Measurements from ENCODE around the gene RAPGEF5.

DNA sequence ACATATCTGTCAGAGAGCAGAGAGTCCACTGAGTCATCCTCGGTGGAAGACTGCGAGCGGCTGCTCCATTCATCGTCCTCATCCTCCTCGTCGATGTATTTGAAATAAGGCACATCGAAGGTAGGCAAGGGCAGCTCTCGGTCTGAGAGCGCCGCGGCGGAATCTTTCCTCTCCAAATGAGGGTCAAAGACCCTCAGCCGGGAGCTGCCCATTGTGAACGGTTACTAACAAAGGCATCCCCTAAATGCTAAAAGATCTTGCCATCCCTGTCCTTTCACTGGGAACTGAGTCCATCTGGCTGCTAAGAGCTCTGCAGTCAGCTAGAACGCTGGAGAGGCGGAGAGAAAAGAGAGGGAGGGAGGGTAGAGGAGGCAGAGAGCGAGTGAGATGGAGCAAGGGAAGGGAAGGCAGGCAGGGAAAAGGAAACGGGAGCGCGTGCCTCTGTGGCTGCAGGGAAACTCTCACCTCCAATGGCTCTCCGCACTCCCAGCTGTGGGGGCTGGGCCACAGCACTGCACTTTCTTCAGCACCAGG is 163.4 kb downstream of the RAPGEF5 start:
- TF ChIP-seq SUZ12 (IDR thresholded peaks at IDR 0.05; ENCODE audit: extremely low read depth, insufficient read depth, insufficient read length) (no peak), YY1 (IDR thresholded peaks at IDR 0.05; ENCODE audit: insufficient read depth, insufficient read length) (no peak)

Measured in NT2/D1 (cell line).